ENCODE results near the gene MRPS23.

The MRPS23 gene

GRCh38 chr17:57877803-57878377 lies 28.0 kb upstream of the MRPS23 start:
- no peak for DNase-seq

GRCh38 chr17:57876866-57877237 lies 27.0 kb upstream of the MRPS23 start:
- DNase-seq, result no peak

GRCh38 chr17:57876023-57876865 lies 26.4 kb upstream of the MRPS23 start:
- DNase-seq, result no peak

- no peak for DNase-seq
These were observed 25.6 kb upstream of the MRPS23 start for GRCh38 chr17:57875290-57876022.

GRCh38 chr17:57874434-57875289 lies 24.8 kb upstream of the MRPS23 start:
- no peak for DNase-seq

GRCh38 chr17:57874058-57874419 lies 24.2 kb upstream of the MRPS23 start:
- DNase-seq, result no peak

- DNase-seq, result no peak
These were observed 23.6 kb upstream of the MRPS23 start for GRCh38 chr17:57873261-57874057.

- DNase-seq, result no peak
These were observed 22.7 kb upstream of the MRPS23 start for GRCh38 chr17:57872536-57872935.

- no peak for DNase-seq
These were observed 22.0 kb upstream of the MRPS23 start for GRCh38 chr17:57871863-57872262.

- no peak for DNase-seq
These were observed 21.3 kb upstream of the MRPS23 start for GRCh38 chr17:57871155-57871554.

GRCh38 chr17:57870283-57870635 lies 20.4 kb upstream of the MRPS23 start:
- DNase-seq, result no peak

GRCh38 chr17:57869617-57870282 lies 19.9 kb upstream of the MRPS23 start:
- DNase-seq, result no peak

GRCh38 chr17:57868910-57869616 lies 19.2 kb upstream of the MRPS23 start:
- no peak for DNase-seq

GRCh38 chr17:57868007-57868909 lies 18.4 kb upstream of the MRPS23 start:
- no peak for DNase-seq

GRCh38 chr17:57867126-57867525 lies 17.3 kb upstream of the MRPS23 start:
- no peak for DNase-seq

- DNase-seq, result no peak
These were observed 16.9 kb upstream of the MRPS23 start for GRCh38 chr17:57866723-57867122.

- no peak for DNase-seq
These were observed 16.5 kb upstream of the MRPS23 start for GRCh38 chr17:57866319-57866718.

GRCh38 chr17:57864273-57864672 lies 14.4 kb upstream of the MRPS23 start:
- no peak for DNase-seq

GRCh38 chr17:57862694-57863667 lies 13.1 kb upstream of the MRPS23 start:
- DNase-seq, result no peak
